Natural killer cell treated with Interleukin-12 subunit alpha and Interleukin-12 subunit beta and Interleukin-15 and Interleukin-18, amount 100 ng/mL, for 72 hours (primary cell): ENCODE measurements around the gene HOXB8. TPM values are rescaled to one million over a fixed set of nuclear protein-coding genes. Genes with fewer than 3 reads are reported as not detected.

ENCODE experiments used
- ATAC-seq, 2 donors: fragments of 150-1000 bp; cut with Tn5 transposase in 1 of 2; sonication (Bioruptor Pico), chemical (Tn5 transposase) in 1 of 2; 2 replicates each; pipeline ENCODE4 v1.10.0; 2021
- DNase-seq: peaks from one replicate; pipeline ENCODE4 v3.0.0; 2022; ENCODE audit warnings: low spot score
- H3K27ac Mint-ChIP-seq, 2 donors: 1 replicate in 1 of 2; 2 replicates in 1 of 2; pipeline ENCODE4 v1.8.0; 2022; ENCODE audit warnings: mixed read lengths in 2 of 2, mild to moderate bottlenecking in 1 of 2, moderate library complexity in 1 of 2
- H3K27me3 Mint-ChIP-seq, 2 donors: 1 replicate in 1 of 2; 2 replicates in 1 of 2; pipeline ENCODE4 v1.8.0; 2022; ENCODE audit warnings: mixed read lengths in 2 of 2
- H3K36me3 Mint-ChIP-seq: one replicate; pipeline ENCODE4 v1.8.0; 2022; ENCODE audit warnings: mixed read lengths
- H3K4me1 Mint-ChIP-seq, 2 donors: 1 replicate in 1 of 2; 2 replicates in 1 of 2; pipeline ENCODE4 v1.8.0; 2022; ENCODE audit warnings: low read depth in 2 of 2, mixed read lengths in 2 of 2, mild to moderate bottlenecking in 1 of 2
- H3K4me3 Mint-ChIP-seq: one replicate; pipeline ENCODE4 v1.8.0; 2022; ENCODE audit warnings: mixed read lengths
- H3K9me3 Mint-ChIP-seq: 2 replicates; pipeline ENCODE4 v1.8.0; 2022; ENCODE audit warnings: mixed read lengths
- total RNA-seq, 2 donors: library from RNA; stranded (reverse); gene quantifications; one replicate each; pipeline ENCODE4 v1.2.3, GENCODE V29; 2022

The HOXB8 gene
- total RNA-seq, 2 donors from 2014 or later: not detected

- ATAC-seq: no peak
- DNase-seq: no peak
- H3K9me3 Mint-ChIP-seq: no peaks in the 10 kb centered on the region
- no peaks in the 10 kb centered on the region for H3K36me3 Mint-ChIP-seq
- H3K4me3 Mint-ChIP-seq: peak within 1 kb of the TSS; percentile 52
- no peak within 1 kb of the TSS for H3K27ac Mint-ChIP-seq
- peaks cover 6 to 8% of the 10 kb centered on the region in 2 donors for H3K4me1 Mint-ChIP-seq
- H3K27me3 Mint-ChIP-seq: peaks cover 40 to 49% of the 10 kb centered on the region in 2 donors
Measured at GRCh38 chr17:48604770-48605329, 10.2 kb downstream of the HOXB8 start, which contains the start of gene HOXB6. Gene HOXB6 (minus strand): TSS chr17:48604986. CDS start chr17:48598150, 6,836 bp downstream.

- Mint-ChIP-seq H3K27me3 (peaks cover 45 to 56% of the 10 kb centered on the region in 2 donors), H3K27ac (no peak overlapping the region), H3K9me3 (no peaks in the 10 kb centered on the region), H3K36me3 (no peaks in the 10 kb centered on the region), H3K4me1 (peaks cover 6 to 8% of the 10 kb centered on the region in 2 donors), H3K4me3 (peak overlapping the region; percentile 52)
- no peak for ATAC-seq
- no peak for DNase-seq
Measured at GRCh38 chr17:48603959-48604769, 10.9 kb downstream of the HOXB8 start.

- Mint-ChIP-seq H3K4me3 (no peak overlapping the region), H3K9me3 (no peaks in the 10 kb centered on the region), H3K36me3 (no peaks in the 10 kb centered on the region), H3K4me1 (peaks cover 19 to 27% of the 10 kb centered on the region in 2 donors), H3K27me3 (peaks cover 48 to 73% of the 10 kb centered on the region in 2 donors), H3K27ac (no peak overlapping the region)
- no peak for ATAC-seq
- DNase-seq: no peak
Measured at GRCh38 chr17:48601539-48602425, 13.3 kb downstream of the HOXB8 start.

GRCh38 chr17:48601207-48601538 lies 13.9 kb downstream of the HOXB8 start:
- Mint-ChIP-seq H3K27me3 (peaks cover 54 to 79% of the 10 kb centered on the region in 2 donors), H3K27ac (no peak overlapping the region), H3K4me1 (peaks cover 25 to 33% of the 10 kb centered on the region in 2 donors), H3K4me3 (no peak overlapping the region), H3K36me3 (no peaks in the 10 kb centered on the region), H3K9me3 (no peaks in the 10 kb centered on the region)
- ATAC-seq (no peak), DNase-seq (no peak)

- Mint-ChIP-seq H3K36me3 (no peaks in the 10 kb centered on the region), H3K27ac (peak overlapping the region in 1 of 2 donors; percentile 22), H3K9me3 (no peaks in the 10 kb centered on the region), H3K27me3 (peaks cover 56 to 81% of the 10 kb centered on the region in 2 donors), H3K4me3 (no peak overlapping the region), H3K4me1 (peaks cover 28 to 40% of the 10 kb centered on the region in 2 donors)
- DNase-seq: no peak
- no peak for ATAC-seq
Measured at GRCh38 chr17:48600244-48601098, 14.6 kb downstream of the HOXB8 start.

- Mint-ChIP-seq H3K27ac (no peak overlapping the region), H3K4me3 (peak overlapping the region; percentile 83), H3K36me3 (no peaks in the 10 kb centered on the region), H3K4me1 (peaks cover 25 to 43% of the 10 kb centered on the region in 2 donors), H3K9me3 (no peaks in the 10 kb centered on the region), H3K27me3 (peaks cover 56 to 79% of the 10 kb centered on the region in 2 donors)
- no peak for DNase-seq
- no peak for ATAC-seq
Measured at GRCh38 chr17:48599354-48599753, 15.7 kb downstream of the HOXB8 start.

GRCh38 chr17:48598736-48599135 lies 16.4 kb downstream of the HOXB8 start:
- Mint-ChIP-seq H3K4me1 (peaks cover 29 to 47% of the 10 kb centered on the region in 2 donors), H3K27ac (no peak overlapping the region), H3K36me3 (no peaks in the 10 kb centered on the region), H3K9me3 (no peaks in the 10 kb centered on the region), H3K4me3 (peak overlapping the region; percentile 83), H3K27me3 (peaks cover 55 to 78% of the 10 kb centered on the region in 2 donors)
- DNase-seq (no peak), ATAC-seq (no peak)

- peak overlapping the region; percentile 83 for H3K4me3 Mint-ChIP-seq
- H3K27ac Mint-ChIP-seq: peak overlapping the region; percentile 63 to 80
- H3K27me3 Mint-ChIP-seq: peaks cover 54 to 71% of the 10 kb centered on the region in 2 donors
- peaks cover 36 to 48% of the 10 kb centered on the region in 2 donors for H3K4me1 Mint-ChIP-seq
- no peaks in the 10 kb centered on the region for H3K36me3 Mint-ChIP-seq
- H3K9me3 Mint-ChIP-seq: no peaks in the 10 kb centered on the region
- ATAC-seq (peak; percentile 74 to 77), DNase-seq (peak; percentile 72)
Measured at GRCh38 chr17:48597778-48598631, 17.1 kb downstream of the HOXB8 start.

GRCh38 chr17:48597528-48597777 lies 17.6 kb downstream of the HOXB8 start:
- Mint-ChIP-seq H3K4me3 (peak overlapping the region; percentile 83), H3K27me3 (peaks cover 59 to 66% of the 10 kb centered on the region in 2 donors), H3K27ac (peak overlapping the region; percentile 63 to 80), H3K4me1 (peaks cover 42 to 54% of the 10 kb centered on the region in 2 donors), H3K36me3 (no peaks in the 10 kb centered on the region), H3K9me3 (no peaks in the 10 kb centered on the region)
- DNase-seq (no peak), ATAC-seq (no peak)

- Mint-ChIP-seq H3K36me3 (no peaks in the 10 kb centered on the region), H3K27ac (peak overlapping the region; percentile 63 to 80), H3K4me1 (peaks cover 42 to 55% of the 10 kb centered on the region in 2 donors), H3K4me3 (peak overlapping the region; percentile 83), H3K9me3 (no peaks in the 10 kb centered on the region), H3K27me3 (peaks cover 60 to 67% of the 10 kb centered on the region in 2 donors)
- DNase-seq (no peak), ATAC-seq (no peak)
Measured at GRCh38 chr17:48596735-48597527, 18.2 kb downstream of the HOXB8 start.

GRCh38 chr17:48596000-48596734 lies 18.9 kb downstream of the HOXB8 start:
- H3K27me3 Mint-ChIP-seq: peaks cover 62 to 71% of the 10 kb centered on the region in 2 donors
- H3K9me3 Mint-ChIP-seq: no peaks in the 10 kb centered on the region
- H3K4me1 Mint-ChIP-seq: peaks cover 42 to 55% of the 10 kb centered on the region in 2 donors
- peak overlapping the region in 1 of 2 donors; percentile 20 for H3K27ac Mint-ChIP-seq
- ATAC-seq: no peak
- no peak for DNase-seq
- no peaks in the 10 kb centered on the region for H3K36me3 Mint-ChIP-seq
- H3K4me3 Mint-ChIP-seq: peak overlapping the region; percentile 83
